H9 (cell line): Measurements from ENCODE around the gene S100A16. TPM values are rescaled to one million over a fixed set of nuclear protein-coding genes. Genes with fewer than 3 reads are reported as not detected.

Source experiments
- DNase-seq: peaks from one replicate; pipeline ENCODE4 v3.0.0-alpha.2; 2017
- H2AFZ ChIP-seq: one replicate; pipeline ENCODE4 v1.6.1; 2013; ENCODE audit warnings: mild to moderate bottlenecking, low read length, control low read depth, moderate library complexity
- H2AK5ac ChIP-seq: 2 replicates; pipeline ENCODE4 v1.6.1; 2013; ENCODE audit warnings: low read length, control low read depth, mixed read lengths; ENCODE audit not compliant: insufficient read length
- H2BK120ac ChIP-seq: one replicate; pipeline ENCODE4 v1.6.1; 2013; ENCODE audit warnings: low read depth, mild to moderate bottlenecking, low read length, control low read depth, inconsistent platforms; ENCODE audit not compliant: poor library complexity, severe bottlenecking
- H2BK12ac ChIP-seq: 2 replicates; pipeline ENCODE4 v1.6.1; 2013; ENCODE audit warnings: low read length, control low read depth, mixed read lengths, low read depth; ENCODE audit not compliant: insufficient read length
- H2BK15ac ChIP-seq: 2 replicates; pipeline ENCODE4 v1.6.1; 2013; ENCODE audit warnings: low read depth, low read length, control low read depth
- H2BK20ac ChIP-seq: one replicate; pipeline ENCODE4 v1.6.1; 2013; ENCODE audit warnings: low read depth, mild to moderate bottlenecking, low read length, control low read depth, inconsistent platforms; ENCODE audit not compliant: poor library complexity, severe bottlenecking
- H2BK5ac ChIP-seq: 2 replicates; pipeline ENCODE4 v1.6.1; 2013; ENCODE audit warnings: low read length, control low read depth, mixed read lengths; ENCODE audit not compliant: insufficient read length
- H3K14ac ChIP-seq: 2 replicates; pipeline ENCODE4 v1.6.1; 2013; ENCODE audit warnings: low read length, control low read depth; ENCODE audit not compliant: insufficient read depth
- H3K18ac ChIP-seq: 2 replicates; pipeline ENCODE4 v1.6.1; 2013; ENCODE audit warnings: low read depth, mild to moderate bottlenecking, mixed read lengths, low read length, control low read depth; ENCODE audit not compliant: insufficient read length
- H3K23ac ChIP-seq: 2 replicates; pipeline ENCODE4 v1.6.1; 2013; ENCODE audit warnings: low read length, control low read depth, mixed read lengths, low read depth; ENCODE audit not compliant: insufficient read length
- H3K23me2 ChIP-seq: 2 replicates; pipeline ENCODE4 v1.6.1; 2013; ENCODE audit warnings: low read depth, mild to moderate bottlenecking, mixed read lengths, low read length, control low read depth; ENCODE audit not compliant: insufficient read length, poor library complexity, severe bottlenecking
- H3K27ac ChIP-seq: 2 replicates; pipeline ENCODE4 v1.5.1; 2013; ENCODE audit warnings: low read length, control low read depth, mixed read lengths, low read depth; ENCODE audit not compliant: insufficient read length
- H3K27me3 ChIP-seq: 2 replicates; pipeline ENCODE4 v1.6.1; 2013; ENCODE audit warnings: low read length, control low read depth, inconsistent platforms; ENCODE audit not compliant: insufficient read depth
- H3K4ac ChIP-seq: 2 replicates; pipeline ENCODE4 v1.6.1; 2013; ENCODE audit warnings: low read depth, mild to moderate bottlenecking, control low read depth, inconsistent platforms, low read length, moderate library complexity
- H3K4me1 ChIP-seq: 2 replicates; pipeline ENCODE4 v1.6.1; 2013; ENCODE audit warnings: low read length, control low read depth, inconsistent platforms; ENCODE audit not compliant: insufficient read depth
- H3K4me2 ChIP-seq: 2 replicates; pipeline ENCODE4 v1.6.1; 2013; ENCODE audit warnings: low read length, control low read depth, mixed read lengths; ENCODE audit not compliant: insufficient read length, insufficient read depth
- H3K56ac ChIP-seq: 2 replicates; pipeline ENCODE4 v1.6.1; 2013; ENCODE audit warnings: low read depth, mild to moderate bottlenecking, mixed read lengths, low read length, control low read depth; ENCODE audit not compliant: insufficient read length
- H3K79me1 ChIP-seq: 2 replicates; pipeline ENCODE4 v1.6.1; 2013; ENCODE audit warnings: low read depth, mild to moderate bottlenecking, moderate library complexity, low read length, control low read depth, inconsistent platforms; ENCODE audit not compliant: insufficient read depth, poor library complexity, severe bottlenecking
- H3K79me2 ChIP-seq: 2 replicates; pipeline ENCODE4 v1.6.1; 2013; ENCODE audit warnings: low read length, control low read depth, inconsistent platforms; ENCODE audit not compliant: insufficient read depth
- H3K9ac ChIP-seq: 2 replicates; pipeline ENCODE4 v1.6.1; 2013; ENCODE audit warnings: low read length, control low read depth, mixed read lengths; ENCODE audit not compliant: insufficient read length; ENCODE audit errors: extremely low read depth
- H3K9me3 ChIP-seq: one replicate; pipeline ENCODE4 v1.6.1; 2013; ENCODE audit warnings: low read depth, low read length, inconsistent platforms; ENCODE audit not compliant: control insufficient read depth
- H3T11ph ChIP-seq: one replicate; pipeline ENCODE4 v1.6.1; 2013; ENCODE audit warnings: mild to moderate bottlenecking, low read length, control low read depth, inconsistent platforms
- H4K20me1 ChIP-seq: one replicate; pipeline ENCODE4 v1.6.1; 2013; ENCODE audit not compliant: control insufficient read depth, insufficient read length, insufficient read depth
- H4K5ac ChIP-seq: 2 replicates; pipeline ENCODE4 v1.6.1; 2013; ENCODE audit warnings: low read depth, mild to moderate bottlenecking, mixed read lengths, low read length, control low read depth; ENCODE audit not compliant: insufficient read length
- H4K8ac ChIP-seq: replicated peaks from 2 replicates; pipeline ENCODE4 v1.6.1; 2013; ENCODE audit warnings: low read length, control low read depth, mixed read lengths, low read depth; ENCODE audit not compliant: insufficient read length
- H4K91ac ChIP-seq: 2 replicates; pipeline ENCODE4 v1.6.1; 2013; ENCODE audit warnings: low read depth, mild to moderate bottlenecking, moderate library complexity, mixed read lengths, low read length, control low read depth; ENCODE audit not compliant: insufficient read length
- H3K27ac Mint-ChIP-seq, 3 experiments: 2 replicates in 2 of 3; 3 replicates in 1 of 3; pipeline ENCODE4 v1.8.0; 2020 to 2021; ENCODE audit warnings: mixed read lengths in 3 of 3, mild to moderate bottlenecking in 1 of 3, moderate library complexity in 1 of 3
- H3K27me3 Mint-ChIP-seq: 2 replicates; pipeline ENCODE4 v1.8.0; 2021; ENCODE audit warnings: low read depth, mild to moderate bottlenecking, moderate library complexity, mixed read lengths
- H3K36me3 Mint-ChIP-seq, 3 experiments: 2 replicates in 2 of 3; 3 replicates in 1 of 3; pipeline ENCODE4 v1.8.0; 2020 to 2021; ENCODE audit warnings: low read depth in 3 of 3, mixed read lengths in 3 of 3; ENCODE audit not compliant: insufficient read depth in 1 of 3
- H3K4me1 Mint-ChIP-seq, 2 experiments: 2 replicates each; pipeline ENCODE4 v1.8.0; 2020; ENCODE audit warnings: mixed read lengths in 2 of 2
- H3K4me3 Mint-ChIP-seq, 2 experiments: 2 replicates in 1 of 2; 3 replicates in 1 of 2; pipeline ENCODE4 v1.8.0; 2020 to 2021; ENCODE audit warnings: mild to moderate bottlenecking in 2 of 2, mixed read lengths in 2 of 2, moderate library complexity in 1 of 2
- H3K9me3 Mint-ChIP-seq, 2 experiments: 2 replicates in 1 of 2; 3 replicates in 1 of 2; pipeline ENCODE4 v1.8.0; 2020; ENCODE audit warnings: mild to moderate bottlenecking in 2 of 2, mixed read lengths in 2 of 2, moderate library complexity in 1 of 2
- CTCF ChIP-seq: fragments of 200-600 bp; sonication (generic); conservative IDR thresholded peaks from 3 replicates; pipeline ENCODE4 v1.8.0; 2021; ENCODE audit warnings: antibody characterized with exemption, mild to moderate bottlenecking
- WGBS: extraction: QIAGEN DNeasy Blood & Tissue Kit; methylation state at CpG from one replicate; pipeline ENCODE4 v1.1.7; 2013; ENCODE audit warnings: missing lambda C conversion rate, low lambda C conversion rate, mixed read lengths; ENCODE audit not compliant: insufficient read length; ENCODE audit errors: extremely low coverage; 5-methylcytosine and 5-hydroxymethylcytosine counted together
- total RNA-seq: library from RNA; stranded (reverse); gene quantifications from 2 replicates; pipeline ENCODE4 v1.2.1, GENCODE V29; 2021

S100A16 gene
- total RNA-seq, 1 experiment from 2014 or later: 8.0 TPM

DNA sequence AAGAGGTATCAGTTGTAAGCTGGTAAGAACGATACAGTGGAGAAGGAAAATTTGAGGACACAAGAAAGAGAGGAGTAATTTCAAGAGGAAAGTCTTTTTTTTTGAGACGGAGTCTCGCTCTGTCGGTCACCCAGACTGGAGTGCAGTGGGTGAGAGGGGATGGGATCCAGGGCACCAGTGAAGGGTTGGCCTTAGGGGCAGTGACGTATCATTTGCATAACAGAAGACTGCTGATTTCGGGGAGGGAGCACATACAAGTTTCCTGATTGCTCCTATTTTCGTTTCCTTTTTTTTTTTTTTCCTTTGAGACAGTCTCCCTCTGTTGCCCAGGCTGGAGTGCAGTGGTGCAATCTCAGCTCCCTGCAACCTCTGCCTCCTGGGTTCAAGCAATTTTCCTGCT is 10.2 kb upstream of the S100A16 start:
- H3K18ac ChIP-seq: no peak overlapping the region
- WGBS: no CpG with 5 or more reads among the region's 7 CpGs
- no peak overlapping the region for H2BK5ac ChIP-seq
- H4K91ac ChIP-seq: no peak overlapping the region
- H3K23ac ChIP-seq: no peak overlapping the region
- no peak overlapping the region for H4K8ac ChIP-seq
- H3K9ac ChIP-seq: no peak overlapping the region
- peak overlapping the region in 2 of 3 experiments; percentile 5 to 20; a peak in 3 of 7 replicates for H3K27ac Mint-ChIP-seq
- no peaks in the 10 kb centered on the region for H3K79me2 ChIP-seq
- DNase-seq: no peak
- no peak overlapping the region for H4K5ac ChIP-seq
- H3K4me2 ChIP-seq: no peak overlapping the region
- peaks cover 15 to 37% (median 26%) of the 10 kb centered on the region in 3 experiments for H3K36me3 Mint-ChIP-seq
- H3T11ph ChIP-seq: no peak overlapping the region
- H2BK20ac ChIP-seq: no peak overlapping the region
- H2BK120ac ChIP-seq: no peak overlapping the region
- H2AFZ ChIP-seq: no peak overlapping the region
- H3K56ac ChIP-seq: no peak overlapping the region
- no peak overlapping the region for H3K14ac ChIP-seq
- no peaks in the 10 kb centered on the region for H4K20me1 ChIP-seq
- H3K4me3 Mint-ChIP-seq: no peak overlapping the region
- no peak overlapping the region for H2BK12ac ChIP-seq
- H3K23me2 ChIP-seq: peaks cover 7% of the 10 kb centered on the region
- H3K27me3 Mint-ChIP-seq: 0 out of 2 replicates have a peak, but pooled peaks cover 2% of the 10 kb centered on the region
- H3K4me1 Mint-ChIP-seq: peaks cover 35% of the 10 kb centered on the region in 2 experiments
- H3K27me3 ChIP-seq: no peaks in the 10 kb centered on the region
- no peak overlapping the region for H3K4ac ChIP-seq
- no peaks in the 10 kb centered on the region; a peak in 1 of 5 replicates for H3K9me3 Mint-ChIP-seq
- no peaks in the 10 kb centered on the region for H3K79me1 ChIP-seq
- H3K27ac ChIP-seq: no peak overlapping the region
- H2AK5ac ChIP-seq: no peak overlapping the region
- no peak for TF ChIP-seq CTCF
- no peaks in the 10 kb centered on the region for H3K9me3 ChIP-seq
- 0 out of 2 replicates have a peak, but pooled peaks cover 4% of the 10 kb centered on the region for H3K4me1 ChIP-seq
- no peak overlapping the region for H2BK15ac ChIP-seq
